ENCODE measurements around the gene NELL2.
"Not testable (repeated sequence)": the region's sequence is repeated elsewhere in the genome, so short reads cannot be mapped to it uniquely, and the experiment has no call there.

The NELL2 gene

GRCh38 chr12:44847888-44848702 is 28.0 kb downstream of the NELL2 start:
- DNase-seq (ENCODE audit: low read depth) = no peak

DNA sequence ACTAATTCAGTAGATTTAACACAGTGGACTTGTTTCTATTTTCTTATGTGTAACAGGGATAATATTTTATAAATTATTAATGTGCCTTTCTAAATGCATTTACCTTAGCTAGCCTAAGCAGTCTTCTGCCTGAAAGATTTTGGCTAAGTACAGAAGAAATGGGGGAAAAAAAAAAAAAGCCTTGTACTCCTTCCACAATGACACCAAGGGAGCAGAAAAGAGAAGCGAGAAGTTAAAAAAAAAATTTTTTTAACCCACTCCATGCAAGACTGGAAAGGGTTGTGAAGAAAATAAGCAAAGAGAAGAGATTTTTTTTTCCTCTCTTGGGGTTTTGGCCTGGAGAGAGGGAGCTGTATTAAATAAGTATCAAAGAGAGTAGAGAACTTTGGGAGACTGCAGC is 28.7 kb downstream of the NELL2 start:
- DNase-seq (ENCODE audit: low read depth) = no peak

- DNase-seq (ENCODE audit: low read depth) = no peak
Observed at GRCh38 chr12:44846826-44847225, 29.3 kb downstream of the NELL2 start.

DNA sequence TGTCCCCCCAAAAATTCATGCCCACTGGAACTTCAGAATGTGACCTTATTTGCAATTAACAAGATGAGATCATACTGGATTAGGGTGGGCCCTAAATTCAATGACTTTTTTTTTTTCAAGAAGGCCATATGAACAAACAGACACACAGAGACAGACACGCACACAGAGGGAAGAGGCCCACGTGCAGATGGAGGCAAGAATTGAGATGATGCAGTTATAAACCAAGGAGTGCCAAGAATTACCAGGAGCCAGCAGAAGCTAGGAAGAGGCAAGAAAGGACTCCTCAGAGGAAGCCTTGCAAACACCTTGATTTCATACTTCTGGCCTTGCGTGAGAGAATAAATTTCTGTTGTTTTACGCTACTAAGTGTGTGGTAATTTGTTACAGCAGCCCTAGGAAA is 33.4 kb downstream of the NELL2 start:
- no peak for DNase-seq (ENCODE audit: low read depth)

DNA sequence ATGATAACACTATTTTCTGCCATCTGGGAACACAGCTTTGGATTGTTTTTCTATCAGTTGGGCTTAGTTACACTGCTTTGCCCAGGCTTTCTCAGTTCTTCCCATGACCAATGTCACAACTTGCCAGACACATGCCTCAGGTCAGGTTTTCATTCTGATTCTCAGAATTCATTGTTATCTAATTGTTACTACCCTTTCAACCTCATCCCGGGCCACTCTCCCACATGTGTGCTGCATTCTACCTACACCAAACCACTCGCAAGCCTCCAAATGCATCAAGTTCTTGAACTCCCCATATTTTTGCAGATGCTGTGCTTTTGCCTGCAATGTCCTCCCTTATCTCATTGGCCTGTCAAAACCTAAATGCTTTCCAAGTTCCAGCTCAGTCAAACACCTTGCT is 36.3 kb downstream of the NELL2 start:
- DNase-seq (ENCODE audit: low read depth) = no peak

DNA sequence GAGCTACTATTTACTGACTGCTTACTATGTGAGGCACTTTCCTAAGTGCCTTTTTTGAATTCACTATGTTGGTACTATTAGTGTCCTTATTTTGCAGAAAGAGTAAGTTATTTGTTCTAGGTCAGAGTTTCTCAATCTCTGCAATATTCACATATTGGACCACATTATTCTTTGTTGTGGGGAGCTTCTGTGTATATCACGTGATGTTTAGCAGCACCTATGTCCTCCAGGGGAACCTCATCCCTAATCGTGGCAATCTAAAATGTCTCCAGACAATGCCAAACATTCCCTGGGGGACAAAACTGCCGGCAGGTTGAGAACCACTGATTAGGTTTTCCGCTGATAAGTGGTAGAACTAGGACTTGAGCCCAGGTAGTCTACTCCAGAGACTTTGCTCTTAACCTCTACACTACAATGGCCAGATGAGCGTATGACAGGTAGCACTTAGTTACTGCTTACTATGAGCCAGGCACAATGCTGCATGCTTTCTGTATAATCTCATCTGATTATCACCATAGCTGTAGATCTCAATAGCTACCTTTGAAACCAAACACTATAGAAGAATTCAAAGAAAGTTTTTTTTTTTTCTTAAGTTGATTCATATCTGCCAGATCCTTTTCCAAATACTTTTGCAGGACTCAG is 38.9 kb downstream of the NELL2 start:
- DNase-seq (ENCODE audit: low read depth) = no peak

DNA sequence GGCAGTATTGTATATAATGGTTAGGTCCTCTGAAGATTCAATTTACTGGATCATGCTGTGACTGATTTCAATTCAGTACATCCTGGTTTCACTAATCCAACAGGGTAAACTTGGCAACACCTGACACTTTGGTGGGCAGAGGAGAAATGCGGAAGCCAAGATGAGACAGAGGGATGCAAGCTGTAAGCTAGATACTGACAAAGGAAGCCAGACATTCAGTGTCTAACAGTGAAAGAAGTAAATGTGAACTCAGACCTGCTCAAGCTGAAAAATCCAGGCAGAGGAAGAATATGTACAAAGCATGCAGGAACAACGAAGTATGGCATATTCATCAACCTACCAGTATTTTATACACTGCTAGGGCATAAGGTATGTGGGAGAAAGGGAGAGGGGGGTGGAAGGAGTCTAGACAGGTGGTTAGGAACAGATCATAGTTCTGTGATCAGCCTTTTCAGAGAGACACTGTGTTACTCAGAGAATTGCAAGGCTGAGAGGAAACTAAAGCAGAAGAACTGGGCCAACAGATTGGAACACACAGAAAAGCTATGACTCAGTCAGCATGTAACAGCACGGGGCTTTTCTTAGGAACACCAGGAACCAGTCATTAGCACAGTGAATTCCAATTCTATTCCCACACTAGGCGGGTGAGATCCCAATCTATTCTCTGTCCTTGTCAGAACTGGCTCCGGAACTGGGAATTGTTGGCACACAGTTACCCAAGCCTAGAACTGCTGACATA is 40.3 kb downstream of the NELL2 start:
- no peak for DNase-seq (ENCODE audit: low read depth)

DNA sequence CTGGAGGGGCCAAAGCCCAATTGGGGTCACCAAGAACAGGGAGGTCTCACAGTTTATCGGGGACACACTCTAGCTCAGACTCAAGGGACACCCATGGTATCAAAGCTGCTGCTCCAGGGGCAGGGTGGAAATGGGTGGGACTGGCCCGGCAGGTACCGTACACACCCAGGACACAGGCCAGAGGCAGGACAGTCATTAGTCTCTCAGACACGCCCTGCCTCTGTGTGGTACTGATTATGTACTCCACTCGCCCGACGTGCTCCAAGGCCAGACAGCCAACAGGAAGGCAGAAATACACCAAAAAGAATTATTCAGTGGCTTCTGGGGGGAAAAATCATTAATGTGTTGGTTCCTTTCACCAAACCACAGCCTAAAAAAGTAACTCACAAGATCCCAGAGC is 41.1 kb downstream of the NELL2 start:
- not testable (repeated sequence) for DNase-seq (ENCODE audit: low read depth)

DNA sequence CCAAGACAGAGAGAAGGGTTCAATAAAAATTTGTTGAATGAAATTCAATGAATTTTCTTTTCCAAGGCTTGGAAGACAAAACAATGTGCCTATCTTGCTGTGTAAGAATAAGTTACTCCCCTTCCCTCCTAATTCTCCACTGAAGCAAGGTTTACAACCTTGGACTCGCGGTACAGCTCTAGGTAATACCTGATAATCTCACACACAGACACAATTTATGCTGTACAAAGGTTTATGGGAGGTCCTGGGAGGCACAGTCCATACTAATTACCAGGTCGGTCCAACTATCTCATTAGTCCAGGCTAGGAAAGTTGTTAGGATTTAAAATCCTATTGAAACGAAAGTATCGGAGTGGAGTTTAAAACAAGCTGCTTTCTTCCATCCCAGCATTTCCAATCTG is 42.6 kb downstream of the NELL2 start:
- no peak for DNase-seq (ENCODE audit: low read depth)

- DNase-seq (ENCODE audit: low read depth) = no peak
Observed at GRCh38 chr12:44830566-44831055, 45.5 kb downstream of the NELL2 start.

DNA sequence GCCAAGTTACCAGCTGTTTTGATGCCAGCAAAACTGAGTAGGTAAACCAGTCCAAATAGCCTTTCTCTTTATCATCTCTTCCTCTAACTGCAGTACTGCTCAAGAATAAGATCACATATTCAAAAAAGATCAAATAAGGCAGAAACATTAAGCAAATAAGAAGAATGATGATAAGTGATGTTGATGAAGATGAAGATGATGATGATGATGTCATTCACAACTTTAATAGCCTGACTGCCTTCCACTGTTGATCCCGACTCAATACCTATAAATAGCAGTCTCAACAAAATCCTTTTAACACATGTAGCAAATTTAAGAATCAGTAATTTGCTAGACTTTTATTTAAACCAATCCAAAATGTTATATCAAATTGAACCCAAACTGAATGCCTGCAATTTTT is 47.1 kb downstream of the NELL2 start:
- no peak for DNase-seq (ENCODE audit: low read depth)

- no peak for DNase-seq (ENCODE audit: low read depth)
Observed at GRCh38 chr12:44827832-44828438, 48.2 kb downstream of the NELL2 start.

DNA sequence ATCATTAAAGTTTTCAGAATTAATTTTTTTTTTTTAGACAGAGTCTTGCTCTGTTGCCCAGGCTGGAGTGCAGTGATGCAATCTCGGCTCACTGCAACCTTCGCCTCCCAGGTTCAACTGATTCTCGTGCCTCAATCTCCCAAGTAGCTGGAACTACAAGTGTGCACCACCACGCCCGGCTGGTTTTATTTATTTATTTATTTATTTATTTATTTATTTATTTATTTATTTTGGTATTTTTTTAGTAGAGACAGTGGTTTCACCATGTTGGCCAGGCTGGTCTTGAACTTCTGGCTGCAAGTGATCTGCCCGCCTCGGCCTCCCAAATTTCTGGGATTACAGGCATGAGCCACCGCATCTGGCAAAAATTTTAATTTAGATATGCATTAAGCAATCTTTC is 54.4 kb downstream of the NELL2 start:
- DNase-seq (ENCODE audit: low read depth) = not testable (repeated sequence)

DNA sequence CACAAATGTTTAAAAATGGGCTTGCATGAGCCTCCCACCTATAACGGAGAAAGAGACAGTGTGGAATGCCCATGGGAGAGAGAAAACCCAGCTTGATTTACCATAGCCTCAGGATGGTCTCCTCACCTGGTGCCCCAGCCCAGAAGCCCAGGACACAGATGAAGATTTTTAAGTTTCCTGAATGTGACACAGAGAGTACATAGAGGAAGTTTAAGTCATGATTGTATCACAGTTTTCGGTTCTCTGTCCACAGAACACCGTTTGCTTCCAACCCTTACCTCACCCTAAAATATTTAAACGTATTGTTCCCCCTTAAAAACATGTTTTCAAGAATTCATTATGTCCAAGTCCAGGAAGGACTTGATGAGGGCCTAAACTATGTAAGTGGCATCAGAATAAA is 56.2 kb downstream of the NELL2 start:
- no peak for DNase-seq (ENCODE audit: low read depth)

- DNase-seq (ENCODE audit: low read depth) = no peak
Observed at GRCh38 chr12:44817687-44818086, 58.4 kb downstream of the NELL2 start.

GRCh38 chr12:44816446-44817017 is 59.6 kb downstream of the NELL2 start:
- no peak for DNase-seq (ENCODE audit: low read depth)

DNA sequence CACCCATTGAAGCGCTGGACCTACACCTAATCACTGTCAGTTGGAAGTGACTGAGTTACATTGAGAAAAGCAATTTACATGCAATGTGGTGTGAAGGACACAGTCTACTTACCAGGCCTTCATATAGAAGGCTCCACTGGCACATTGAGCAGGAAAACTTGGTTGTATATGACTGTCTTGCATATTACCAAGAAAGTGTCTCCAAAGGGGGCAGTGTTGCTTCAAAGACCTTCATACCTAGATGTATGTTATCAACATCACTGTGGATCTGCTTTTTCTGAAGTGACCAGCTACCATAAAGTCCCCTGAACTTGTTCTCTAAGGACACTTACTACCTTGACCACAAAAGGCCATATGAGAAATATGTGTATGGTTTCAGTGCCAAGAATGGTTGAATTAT is 64.1 kb downstream of the NELL2 start:
- peak; percentile 1 for DNase-seq (ENCODE audit: low read depth)

DNA sequence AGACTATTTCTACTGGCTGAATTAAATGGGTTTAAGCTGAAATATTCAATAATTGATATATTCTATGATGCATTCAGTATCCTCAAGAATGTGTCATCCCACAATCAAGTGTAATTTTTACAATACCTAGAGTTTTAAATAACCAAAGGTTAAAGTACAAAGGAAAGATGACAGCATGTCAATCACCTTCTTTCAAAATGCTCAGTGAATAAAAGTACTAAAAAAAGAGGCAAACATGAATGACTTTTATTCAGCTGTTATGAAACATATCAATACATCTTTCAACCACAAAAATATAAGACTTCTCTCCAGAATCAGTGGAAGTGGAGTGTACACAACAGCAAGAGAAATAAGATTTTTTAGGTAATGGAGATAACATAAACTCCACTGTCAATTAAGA is 72.0 kb downstream of the NELL2 start:
- DNase-seq (ENCODE audit: low read depth) = no peak

DNA sequence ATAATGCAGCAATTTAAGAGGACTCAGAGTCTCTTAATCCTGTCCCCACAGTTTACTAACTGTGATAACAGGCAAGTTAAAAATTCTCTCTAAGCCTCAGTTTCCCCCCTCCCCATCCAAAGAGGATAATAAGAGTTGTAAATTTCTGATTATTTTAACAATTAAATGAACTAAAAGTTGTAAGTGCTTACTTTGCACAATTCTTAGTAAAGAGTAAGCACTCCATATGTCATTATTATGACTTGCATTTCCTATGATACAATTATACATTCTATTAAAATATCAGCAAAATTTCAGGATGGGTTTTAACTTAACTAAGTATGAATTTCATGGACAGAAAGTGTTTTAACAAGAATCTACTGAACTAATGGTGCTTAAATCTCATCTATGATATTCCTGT is 80.1 kb downstream of the NELL2 start:
- no peak for DNase-seq (ENCODE audit: low read depth)

- DNase-seq (ENCODE audit: low read depth) = no peak
Observed at GRCh38 chr12:44788731-44789130, 87.4 kb downstream of the NELL2 start.

GRCh38 chr12:44780221-44780790 is 95.8 kb downstream of the NELL2 start:
- DNase-seq (ENCODE audit: low read depth) = no peak

GRCh38 chr12:44779766-44780165 is 96.3 kb downstream of the NELL2 start:
- no peak for DNase-seq (ENCODE audit: low read depth)
